Putamen (tissue), 1 donor: ENCODE results near the gene CNGA4.
"Not testable (repeated sequence)": the region's sequence is repeated elsewhere in the genome, so short reads cannot be mapped to it uniquely, and the experiment has no call there.

Source experiments
- DNase-seq: peaks from one replicate; pipeline ENCODE4 v3.0.0-alpha.2; 2016; ENCODE audit warnings: low spot score

Gene CNGA4

DNA sequence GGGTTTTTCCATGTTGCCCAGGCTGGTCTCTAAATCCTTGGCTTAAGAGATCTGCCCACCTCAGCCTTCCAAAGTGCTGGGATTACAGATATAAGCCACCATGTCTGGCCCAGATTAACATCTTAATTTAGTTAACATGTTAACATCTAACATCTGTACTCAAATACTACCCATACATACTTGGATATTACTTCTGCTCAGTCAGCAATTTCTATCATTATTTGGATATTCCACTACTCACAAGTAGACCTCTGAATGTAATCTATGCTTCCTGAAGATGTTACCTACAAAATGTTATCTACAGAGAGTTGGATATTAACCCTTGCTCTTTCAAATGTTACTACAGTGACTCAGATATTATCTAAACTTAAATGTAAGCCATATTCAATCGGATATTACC lies 24.8 kb downstream of the CNGA4 start:
- DNase-seq: no peak

- DNase-seq: no peak
Observed at GRCh38 chr11:6268820-6269219, 29.9 kb downstream of the CNGA4 start.

DNA sequence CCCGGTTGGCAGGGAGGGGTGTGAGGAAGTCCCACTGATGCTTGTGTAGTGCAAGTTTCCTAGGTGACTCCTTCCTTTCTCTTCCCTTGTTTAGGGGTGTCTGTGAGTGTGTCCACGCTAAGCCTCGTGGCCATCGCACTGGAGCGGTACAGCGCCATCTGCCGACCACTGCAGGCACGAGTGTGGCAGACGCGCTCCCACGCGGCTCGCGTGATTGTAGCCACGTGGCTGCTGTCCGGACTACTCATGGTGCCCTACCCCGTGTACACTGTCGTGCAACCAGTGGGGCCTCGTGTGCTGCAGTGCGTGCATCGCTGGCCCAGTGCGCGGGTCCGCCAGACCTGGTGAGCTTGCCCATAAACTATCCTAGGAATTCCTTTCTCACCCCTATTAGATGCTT lies 31.1 kb downstream of the CNGA4 start:
- DNase-seq: no peak

- DNase-seq: no peak
Observed at GRCh38 chr11:6270584-6271246, 31.8 kb downstream of the CNGA4 start.

DNA sequence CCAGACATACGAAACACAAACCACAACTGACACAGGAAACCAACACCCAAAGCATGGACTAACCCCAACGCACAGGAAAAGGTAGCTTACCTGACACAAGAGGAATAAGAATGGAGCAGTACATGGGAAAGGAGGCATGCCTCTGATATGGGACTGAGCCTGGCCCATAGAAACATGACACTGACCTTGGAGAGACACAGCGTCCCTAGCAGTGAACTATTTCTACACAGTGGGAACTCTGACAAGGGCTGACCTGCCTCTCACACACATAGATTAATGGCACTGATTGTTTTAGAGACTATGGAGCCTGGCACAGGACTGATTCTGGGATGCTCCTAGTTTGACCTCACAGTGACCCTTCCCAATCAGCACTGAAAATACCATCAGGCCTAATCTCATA lies 32.7 kb downstream of the CNGA4 start:
- DNase-seq: no peak

- no peak for DNase-seq
Observed at GRCh38 chr11:6273188-6273587, 34.3 kb downstream of the CNGA4 start.

DNA sequence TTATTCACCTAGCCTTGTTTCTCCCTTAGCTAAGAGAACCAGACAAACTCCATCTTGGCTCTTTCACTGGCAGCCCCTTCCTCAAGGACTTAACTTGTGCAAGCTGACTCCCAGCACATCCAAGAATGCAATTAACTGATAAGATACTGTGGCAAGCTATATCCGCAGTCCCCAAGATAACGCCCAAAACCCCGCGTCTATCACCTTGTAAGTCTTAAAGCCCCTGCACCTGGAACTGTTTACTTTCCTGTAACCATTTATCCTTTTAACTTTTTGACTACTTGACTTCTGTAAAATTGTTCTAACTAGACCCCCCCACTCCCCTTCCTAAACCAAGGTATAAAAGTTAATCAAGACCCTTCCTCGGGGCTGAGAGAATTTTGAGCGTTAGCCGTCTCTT lies 41.9 kb downstream of the CNGA4 start:
- DNase-seq: not testable (repeated sequence)

DNA sequence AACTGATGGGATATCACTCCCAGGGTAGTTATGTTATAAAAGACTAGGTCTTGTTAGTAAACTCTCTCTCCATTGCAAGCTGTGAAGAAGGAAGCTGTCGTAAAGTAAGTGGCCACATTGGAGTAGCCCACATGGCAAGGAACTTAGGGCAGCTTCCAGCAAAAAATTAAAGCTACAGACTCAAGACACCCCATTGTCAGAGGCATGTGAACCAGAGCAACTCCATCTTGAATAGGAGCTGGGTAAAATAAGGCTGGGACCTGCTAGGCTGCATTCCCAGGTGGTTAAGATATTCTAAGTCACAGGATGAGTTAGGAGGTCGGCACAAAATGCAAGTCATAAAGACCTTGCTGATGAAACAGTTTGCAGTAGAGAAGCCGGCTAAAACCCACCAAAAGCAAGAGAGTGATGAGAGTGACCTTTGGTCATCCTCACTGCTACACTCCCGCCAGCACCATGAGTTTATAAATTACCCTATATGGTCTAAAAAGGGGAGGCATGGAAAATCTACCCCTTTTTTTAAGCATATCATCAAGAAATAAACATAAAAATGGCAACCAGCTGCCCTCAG lies 44.6 kb downstream of the CNGA4 start:
- DNase-seq: no peak

GRCh38 chr11:6284250-6284649 lies 45.4 kb downstream of the CNGA4 start:
- DNase-seq: no peak

DNA sequence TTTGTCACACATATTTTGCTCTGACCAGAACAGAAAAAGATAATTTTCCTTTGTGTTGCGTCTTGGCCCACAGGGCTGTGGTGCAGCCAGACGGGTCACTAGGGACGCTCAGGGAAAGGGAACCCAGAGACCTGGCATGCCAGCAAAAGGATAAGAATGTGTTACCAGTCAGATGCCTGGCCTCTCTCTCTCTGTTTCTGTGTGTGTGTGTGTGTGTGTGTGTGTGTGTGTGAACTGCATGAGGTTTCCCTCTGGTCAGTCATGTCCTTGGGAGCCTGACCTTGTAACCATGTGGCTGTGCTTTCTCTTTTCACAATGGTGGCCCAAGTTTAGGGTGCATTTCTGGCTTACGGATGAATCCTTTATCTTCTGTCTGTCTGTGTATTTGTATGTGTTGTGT lies 46.1 kb downstream of the CNGA4 start:
- DNase-seq: no peak
